CD4-positive, alpha-beta T cell (primary cell): Measurements from ENCODE around the gene CD72. TPM values are rescaled to one million over a fixed set of nuclear protein-coding genes. Genes with fewer than 3 reads are reported as not detected.

Source experiments
- ATAC-seq: fragments of 200-7000 bp; cut with Tn5 transposase; one replicate; pipeline ENCODE4 v1.10.0; 2022; ENCODE audit warnings: mild to moderate bottlenecking; ENCODE audit not compliant: poor library complexity
- CTCF ChIA-PET: fragments of 350-600 bp; sonication (Branson Sonifier 250); formaldehyde crosslinking; loops from one replicate; lab custom pipeline; 2021; ENCODE audit warnings: antibody characterized with exemption, inconsistent platforms; lab: Charles Lee
- POLR2A ChIA-PET: fragments of 350-600 bp; sonication (Branson Sonifier 250); formaldehyde crosslinking; loops from one replicate; lab custom pipeline; 2021; ENCODE audit warnings: antibody characterized with exemption, inconsistent platforms; lab: Charles Lee
- DNase-seq, 14 experiments: peaks; one replicate each; pipeline ENCODE4 v3.0.0-alpha.2; 2013 to 2020; ENCODE audit warnings: mixed read lengths in 2 of 14
- H3K27ac ChIP-seq, 2 donors: one replicate each; pipeline versions ENCODE4 v1.5.1 to v1.7.0; 2013; ENCODE audit warnings: low read length in 2 of 2, low read depth in 1 of 2, mild to moderate bottlenecking in 1 of 2
- H3K27me3 ChIP-seq, 2 experiments: 1 replicate in 1 of 2; 2 replicates in 1 of 2; pipeline versions ENCODE4 v1.6.1 to v1.7.0; 2013; ENCODE audit warnings: low read length in 2 of 2, control low read depth in 1 of 2, mild to moderate bottlenecking in 1 of 2, moderate library complexity in 1 of 2; ENCODE audit not compliant: insufficient read depth in 2 of 2, control insufficient read depth in 1 of 2
- H3K36me3 ChIP-seq: one replicate; pipeline ENCODE4 v1.6.1; 2013; ENCODE audit warnings: low read length, control low read depth; ENCODE audit not compliant: insufficient read depth
- H3K4me1 ChIP-seq: one replicate; pipeline ENCODE4 v1.6.1; 2013; ENCODE audit warnings: low read length, control low read depth; ENCODE audit not compliant: insufficient read depth
- H3K4me3 ChIP-seq: one replicate; pipeline ENCODE4 v1.5.1; 2013; ENCODE audit warnings: mild to moderate bottlenecking, low read length, moderate library complexity
- H3K9me3 ChIP-seq, 2 experiments: 1 replicate in 1 of 2; 2 replicates in 1 of 2; pipeline versions ENCODE4 v1.6.1 to v1.7.0; 2013; ENCODE audit warnings: low read length in 2 of 2, mild to moderate bottlenecking in 2 of 2, control low read depth in 1 of 2, moderate library complexity in 1 of 2; ENCODE audit not compliant: control insufficient read depth in 1 of 2, insufficient read depth in 1 of 2
- H3K27ac Mint-ChIP-seq: one replicate; pipeline ENCODE4 v1.8.0; 2020; ENCODE audit warnings: mixed read lengths
- H3K27me3 Mint-ChIP-seq: one replicate; pipeline ENCODE4 v1.8.0; 2021; ENCODE audit warnings: mixed read lengths
- H3K36me3 Mint-ChIP-seq: one replicate; pipeline ENCODE4 v1.8.0; 2021; ENCODE audit warnings: low read depth, mixed read lengths
- H3K4me1 Mint-ChIP-seq: one replicate; pipeline ENCODE4 v1.8.0; 2021; ENCODE audit warnings: low read depth, mixed read lengths
- H3K4me3 Mint-ChIP-seq: one replicate; pipeline ENCODE4 v1.8.0; 2020; ENCODE audit warnings: mild to moderate bottlenecking, mixed read lengths
- H3K9me3 Mint-ChIP-seq: one replicate; pipeline ENCODE4 v1.8.0; 2020; ENCODE audit warnings: mixed read lengths
- intact Hi-C, 2 experiments: fragments of 100-400 bp; cut with DNase I in 1 of 2; cut with micrococcal nuclease in 1 of 2; formaldehyde crosslinking; loops; one replicate each; pipeline versions ENCODE4 v1.15.1 to v1.9.0; 2023 to 2025; cut with DNase I, micrococcal nuclease
- polyA plus RNA-seq, 2 donors: library from polyadenylated mRNA; unstranded; fragments of 120-200 nt; gene quantifications; one replicate each; pipeline ENCODE4 v1.2.1, GENCODE V29; 2013
- total RNA-seq, 174 experiments: library from RNA in 2 of 174; stranded (reverse) in 2 of 174; gene quantifications; one replicate each; pipeline ENCODE4 v1.2.3 and lab custom pipeline; 2021 to 2026
- TF ChIP-seq, protein P1 (sequence below): fragments of 200-600 bp; IDR thresholded peaks from one replicate; pipeline ENCODE4 v1.8.0; 2022; ENCODE audit warnings: antibody characterized with exemption, mild to moderate bottlenecking

Gene CD72, protein sequence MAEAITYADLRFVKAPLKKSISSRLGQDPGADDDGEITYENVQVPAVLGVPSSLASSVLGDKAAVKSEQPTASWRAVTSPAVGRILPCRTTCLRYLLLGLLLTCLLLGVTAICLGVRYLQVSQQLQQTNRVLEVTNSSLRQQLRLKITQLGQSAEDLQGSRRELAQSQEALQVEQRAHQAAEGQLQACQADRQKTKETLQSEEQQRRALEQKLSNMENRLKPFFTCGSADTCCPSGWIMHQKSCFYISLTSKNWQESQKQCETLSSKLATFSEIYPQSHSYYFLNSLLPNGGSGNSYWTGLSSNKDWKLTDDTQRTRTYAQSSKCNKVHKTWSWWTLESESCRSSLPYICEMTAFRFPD
- total RNA-seq (1 to 10 TPM; 2.3 to 3.6 TPM), total RNA-seq (lab: John Stamatoyannopoulos, UW) (0.52 to 8.3 (median 2.5) reads per million in 172 experiments)
- polyA plus RNA-seq (2013, experiment 1 of 2): 2.6 TPM
- 4.3 TPM for polyA plus RNA-seq (2013, experiment 2 of 2)

DNA sequence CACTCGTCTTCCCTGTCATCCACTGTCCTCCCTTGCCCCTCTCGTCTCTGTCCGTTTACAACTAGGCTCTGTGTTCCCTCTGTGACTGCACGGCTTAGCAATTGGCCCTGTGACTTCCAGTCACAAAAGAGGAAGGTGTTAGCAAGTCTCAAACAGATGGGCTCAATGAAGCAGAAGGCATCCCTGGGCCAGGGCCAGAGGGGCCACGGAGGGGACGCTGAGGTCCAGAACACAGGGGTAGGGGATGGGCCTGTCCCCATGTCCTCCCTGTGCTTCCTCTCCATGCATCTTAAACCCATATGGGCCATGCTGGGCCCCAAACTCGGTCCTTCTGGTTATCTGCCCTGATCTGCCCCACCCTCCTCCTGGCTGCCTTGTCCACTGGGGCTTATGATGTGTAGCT, at the start of gene CD72:
Gene CD72, minus strand, starts transcription at position 89 of the 403 bp plus-strand sequence. CDS start 110 bp downstream, outside the sequence.
- Mint-ChIP-seq H3K36me3 (no peaks in the 10 kb centered on the region), H3K4me1 (peaks cover 50% of the 10 kb centered on the region), H3K27ac (peak within 1 kb of the TSS; percentile 72), H3K4me3 (peak within 1 kb of the TSS; percentile 86), H3K27me3 (no peaks in the 10 kb centered on the region), H3K9me3 (no peaks in the 10 kb centered on the region)
- Histone ChIP-seq H3K4me3 (peak within 1 kb of the TSS; percentile 77), H3K27ac (peak within 1 kb of the TSS; percentile 48 to 70), H3K27me3 (no peaks in the 10 kb centered on the region), H3K4me1 (peaks cover 40% of the 10 kb centered on the region), H3K9me3 (no peaks in the 10 kb centered on the region), H3K36me3 (no peaks in the 10 kb centered on the region)
- DNase-seq (peak in 2 of 14 experiments; percentile 38 to 39), ATAC-seq (no peak)
- TF ChIP-seq, protein P1, sequence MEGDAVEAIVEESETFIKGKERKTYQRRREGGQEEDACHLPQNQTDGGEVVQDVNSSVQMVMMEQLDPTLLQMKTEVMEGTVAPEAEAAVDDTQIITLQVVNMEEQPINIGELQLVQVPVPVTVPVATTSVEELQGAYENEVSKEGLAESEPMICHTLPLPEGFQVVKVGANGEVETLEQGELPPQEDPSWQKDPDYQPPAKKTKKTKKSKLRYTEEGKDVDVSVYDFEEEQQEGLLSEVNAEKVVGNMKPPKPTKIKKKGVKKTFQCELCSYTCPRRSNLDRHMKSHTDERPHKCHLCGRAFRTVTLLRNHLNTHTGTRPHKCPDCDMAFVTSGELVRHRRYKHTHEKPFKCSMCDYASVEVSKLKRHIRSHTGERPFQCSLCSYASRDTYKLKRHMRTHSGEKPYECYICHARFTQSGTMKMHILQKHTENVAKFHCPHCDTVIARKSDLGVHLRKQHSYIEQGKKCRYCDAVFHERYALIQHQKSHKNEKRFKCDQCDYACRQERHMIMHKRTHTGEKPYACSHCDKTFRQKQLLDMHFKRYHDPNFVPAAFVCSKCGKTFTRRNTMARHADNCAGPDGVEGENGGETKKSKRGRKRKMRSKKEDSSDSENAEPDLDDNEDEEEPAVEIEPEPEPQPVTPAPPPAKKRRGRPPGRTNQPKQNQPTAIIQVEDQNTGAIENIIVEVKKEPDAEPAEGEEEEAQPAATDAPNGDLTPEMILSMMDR: no peak
- ChIA-PET POLR2A (interaction anchor here (1.0 to 3.4 kb wide), 6 partner anchors 13 to 546 kb away, joined by 3 to 35 read pairs (median 10); partner anchors contain the start of genes CREB3, TESK1, TLN1 and VCP), CTCF (interaction anchor here (3.2 kb wide), 1 partner anchor 40 kb away, joined by 22 read pairs; the partner anchor contains the start of genes CCDC107 and RMRP)
- intact Hi-C loops: loop anchor here (5.0 kb wide), 1 partner anchor 39 kb away; the partner anchor contains the start of genes CCDC107 (in 2 of the 2) and RMRP (in 2 of the 2)

DNA sequence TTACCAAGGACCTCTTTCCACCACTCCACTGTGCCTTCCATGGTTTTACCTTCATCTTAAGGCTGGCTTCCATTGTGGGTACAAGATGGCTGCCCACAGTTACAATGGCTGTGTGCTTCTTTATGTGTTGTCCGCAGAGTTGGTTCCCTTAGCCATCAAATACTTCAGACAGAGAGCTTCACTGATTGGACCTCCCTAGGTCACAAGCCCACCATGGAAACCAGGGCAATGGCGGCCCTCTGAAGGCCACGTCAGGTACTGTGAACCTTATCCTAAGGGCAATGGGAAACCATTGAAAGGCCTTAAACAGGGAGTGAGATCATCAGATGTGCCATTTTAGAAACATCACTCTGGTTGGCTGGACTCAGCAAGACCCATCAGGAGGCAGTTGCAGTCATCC, 49.7 kb upstream of the CD72 start:
- Mint-ChIP-seq H3K4me3 (no peak overlapping the region), H3K27ac (no peak overlapping the region), H3K9me3 (no peaks in the 10 kb centered on the region), H3K36me3 (no peaks in the 10 kb centered on the region), H3K4me1 (peaks cover 41% of the 10 kb centered on the region), H3K27me3 (no peaks in the 10 kb centered on the region)
- intact Hi-C loops: loop anchor here in 1 of 2 experiments (2.0 kb wide), 1 partner anchor 17 kb away; no protein-coding TSS in a partner anchor
- Histone ChIP-seq H3K36me3 (no peaks in the 10 kb centered on the region), H3K9me3 (no peaks in the 10 kb centered on the region), H3K4me1 (peaks cover 30% of the 10 kb centered on the region), H3K27ac (no peak overlapping the region), H3K4me3 (no peak overlapping the region), H3K27me3 (no peaks in the 10 kb centered on the region)
- ATAC-seq: no peak
- ChIA-PET POLR2A (no interaction called here), CTCF (interaction anchor here (1.4 kb wide), 1 partner anchor 28 kb away, joined by 3 read pairs; no protein-coding TSS in a partner anchor)
- TF ChIP-seq, protein P1: no peak
- DNase-seq: no peak

DNA sequence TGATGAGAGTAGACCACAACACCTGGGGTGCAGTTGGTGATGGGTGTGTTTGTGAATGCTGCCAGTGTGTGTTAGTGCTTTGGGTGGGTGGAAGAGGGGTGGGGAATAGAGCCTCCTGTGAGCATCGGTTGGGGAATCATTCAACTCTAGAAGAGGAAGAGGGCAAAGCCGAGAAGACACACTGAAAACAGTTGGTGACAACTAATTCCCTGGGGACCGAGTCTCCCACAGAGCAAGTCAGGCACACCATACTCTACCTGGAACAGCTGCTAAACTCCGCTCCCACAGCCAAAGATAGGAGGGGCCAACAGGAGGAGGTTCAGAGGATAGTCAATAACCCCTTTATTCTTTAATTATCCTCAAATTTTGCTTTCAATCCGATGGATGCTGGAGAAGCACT, 48.3 kb upstream of the CD72 start:
- no peaks in the 10 kb centered on the region for H3K27me3 Mint-ChIP-seq
- no peak for DNase-seq
- no peak overlapping the region for H3K27ac Mint-ChIP-seq
- H3K36me3 Mint-ChIP-seq: peaks cover 5% of the 10 kb centered on the region
- H3K9me3 ChIP-seq: no peaks in the 10 kb centered on the region
- H3K36me3 ChIP-seq: no peaks in the 10 kb centered on the region
- H3K4me1 Mint-ChIP-seq: peaks cover 55% of the 10 kb centered on the region
- CTCF ChIA-PET: no interaction called here
- H3K4me3 ChIP-seq: no peak overlapping the region
- H3K27ac ChIP-seq: no peak overlapping the region
- H3K4me1 ChIP-seq: peaks cover 44% of the 10 kb centered on the region
- H3K9me3 Mint-ChIP-seq: no peaks in the 10 kb centered on the region
- POLR2A ChIA-PET: interaction anchor here (1.0 to 2.7 kb wide), 3 partner anchors 10 to 20 kb away, joined by 6 to 20 read pairs (median 10); partner anchors contain the start of gene SIT1
- intact Hi-C loops: no loop called here
- peak overlapping the region; percentile 35 for H3K4me3 Mint-ChIP-seq
- TF ChIP-seq, protein P1: no peak
- no peaks in the 10 kb centered on the region for H3K27me3 ChIP-seq
- no peak for ATAC-seq
